Measurements from ENCODE around the gene TMEM19. TPM values are rescaled to one million over a fixed set of nuclear protein-coding genes. Genes with fewer than 3 reads are reported as not detected.

The TMEM19 gene
- total RNA-seq, 1 experiment from 2014 or later = 17.3 TPM

- H4K8ac ChIP-seq (replicated peaks; ENCODE audit: insufficient read length, low read depth, low read length) = no peak overlapping the region
- H2BK12ac ChIP-seq (ENCODE audit: insufficient read length, low read depth, low read length) = no peak overlapping the region
- Mint-ChIP-seq H3K4me1 (no peaks in the 10 kb centered on the region), H3K9me3 (no peaks in the 10 kb centered on the region), H3K27me3 (ENCODE audit: low read depth) (no peaks in the 10 kb centered on the region), H3K27ac (no peak overlapping the region), H3K36me3 (ENCODE audit: insufficient read depth in 1 of 3, low read depth in 3 of 3) (no peaks in the 10 kb centered on the region), H3K4me3 (no peak overlapping the region)
- H3K4me1 ChIP-seq (ENCODE audit: insufficient read depth, low read length) = no peaks in the 10 kb centered on the region
- H3K23ac ChIP-seq (ENCODE audit: insufficient read length, low read depth, low read length) = no peak overlapping the region
- H3K4ac ChIP-seq (ENCODE audit: low read depth, low read length) = no peak overlapping the region
- WGBS (ENCODE audit: extremely low coverage, insufficient read length, low lambda C conversion rate) = no CpG with 5 or more reads among the region's 4 CpGs
- no peak overlapping the region for H3K9ac ChIP-seq (ENCODE audit: extremely low read depth, insufficient read length, low read length)
- H2AFZ ChIP-seq (ENCODE audit: low read length) = no peak overlapping the region
- H3K23me2 ChIP-seq (ENCODE audit: insufficient read length, low read depth, low read length, poor library complexity, severe bottlenecking) = no peaks in the 10 kb centered on the region
- H2BK15ac ChIP-seq (ENCODE audit: low read depth, low read length) = no peak overlapping the region
- no peak overlapping the region for H3T11ph ChIP-seq (ENCODE audit: low read length)
- H2AK5ac ChIP-seq (ENCODE audit: insufficient read length, low read length) = no peak overlapping the region
- H4K5ac ChIP-seq (ENCODE audit: insufficient read length, low read depth, low read length) = no peak overlapping the region
- no peak overlapping the region for H3K4me2 ChIP-seq (ENCODE audit: insufficient read depth, insufficient read length, low read length)
- no peaks in the 10 kb centered on the region for H3K27me3 ChIP-seq (ENCODE audit: insufficient read depth, low read length)
- no peak overlapping the region for H3K18ac ChIP-seq (ENCODE audit: insufficient read length, low read depth, low read length)
- H3K27ac ChIP-seq (ENCODE audit: insufficient read length, low read depth, low read length) = no peak overlapping the region
- no peak overlapping the region for H2BK20ac ChIP-seq (ENCODE audit: low read depth, low read length, poor library complexity, severe bottlenecking)
- TF ChIP-seq CTCF (conservative IDR thresholded peaks at IDR 0.05) = no peak
- no peak overlapping the region for H2BK120ac ChIP-seq (ENCODE audit: low read depth, low read length, poor library complexity, severe bottlenecking)
- no peaks in the 10 kb centered on the region for H3K9me3 ChIP-seq (ENCODE audit: control insufficient read depth, low read depth, low read length)
- H3K79me1 ChIP-seq (ENCODE audit: insufficient read depth, low read depth, low read length, poor library complexity, severe bottlenecking) = no peaks in the 10 kb centered on the region
- H3K56ac ChIP-seq (ENCODE audit: insufficient read length, low read depth, low read length) = no peak overlapping the region
- no peak overlapping the region for H4K91ac ChIP-seq (ENCODE audit: insufficient read length, low read depth, low read length)
- no peaks in the 10 kb centered on the region for H4K20me1 ChIP-seq (ENCODE audit: control insufficient read depth, insufficient read depth, insufficient read length)
- no peak overlapping the region for H2BK5ac ChIP-seq (ENCODE audit: insufficient read length, low read length)
- no peak overlapping the region for H3K14ac ChIP-seq (ENCODE audit: insufficient read depth, low read length)
- H3K79me2 ChIP-seq (ENCODE audit: insufficient read depth, low read length) = no peaks in the 10 kb centered on the region
- no peak for DNase-seq
These were observed 36.1 kb downstream of the TMEM19 start for GRCh38 chr12:71721783-71722505.
